ENCODE results near the gene OGFR.

Gene OGFR

GRCh38 chr20:62765021-62765420 lies 39.6 kb upstream of the OGFR start:
- no peaks in the 10 kb centered on the region for H3K9me3 ChIP-seq (ENCODE audit: insufficient read depth, low read length)
- H3K79me2 ChIP-seq (ENCODE audit: insufficient read depth, low read length) = no peaks in the 10 kb centered on the region
- no peak overlapping the region for H3K4me2 ChIP-seq (ENCODE audit: low read depth, low read length, poor library complexity, severe bottlenecking)
- H3K9ac ChIP-seq (ENCODE audit: low read length) = no peak overlapping the region
- TF ChIP-seq CTCF (IDR thresholded peaks at IDR 0.05; ENCODE audit: insufficient read depth, low read length, poor library complexity, severe bottlenecking) (no peak), EZH2phosphoT487 (conservative IDR thresholded peaks at IDR 0.05; ENCODE audit: low read length) (no peak)
- H3F3A ChIP-seq (ENCODE audit: insufficient read depth) = no peaks in the 10 kb centered on the region
- H3K36me3 ChIP-seq (ENCODE audit: low read length) = no peaks in the 10 kb centered on the region
- H4K20me1 ChIP-seq (ENCODE audit: low read depth, low read length) = no peaks in the 10 kb centered on the region
- no peaks in the 10 kb centered on the region for H3K9me2 ChIP-seq (replicated peaks; ENCODE audit: insufficient read depth, low read length)
- no peaks in the 10 kb centered on the region for H3K27me3 ChIP-seq (ENCODE audit: low read length)
- no peak overlapping the region for H3K4me3 ChIP-seq (ENCODE audit: insufficient read depth, low read length, poor library complexity, severe bottlenecking)
- no peak overlapping the region for H3K27ac ChIP-seq (ENCODE audit: low read depth, low read length)
- H2AFZ ChIP-seq (ENCODE audit: low read depth, low read length, severe bottlenecking) = no peak overlapping the region

- H2AFZ ChIP-seq (ENCODE audit: low read depth, low read length, severe bottlenecking) = no peak overlapping the region
- H3K9me3 ChIP-seq (ENCODE audit: insufficient read depth, low read length) = no peaks in the 10 kb centered on the region
- no peak overlapping the region for H3K27ac ChIP-seq (ENCODE audit: low read depth, low read length)
- H3K9ac ChIP-seq (ENCODE audit: low read length) = no peak overlapping the region
- H3K27me3 ChIP-seq (ENCODE audit: low read length) = no peaks in the 10 kb centered on the region
- H4K20me1 ChIP-seq (ENCODE audit: low read depth, low read length) = no peaks in the 10 kb centered on the region
- no peaks in the 10 kb centered on the region for H3K79me2 ChIP-seq (ENCODE audit: insufficient read depth, low read length)
- no peaks in the 10 kb centered on the region for H3K9me2 ChIP-seq (replicated peaks; ENCODE audit: insufficient read depth, low read length)
- H3K4me2 ChIP-seq (ENCODE audit: low read depth, low read length, poor library complexity, severe bottlenecking) = no peak overlapping the region
- H3K4me3 ChIP-seq (ENCODE audit: insufficient read depth, low read length, poor library complexity, severe bottlenecking) = no peak overlapping the region
- no peaks in the 10 kb centered on the region for H3K36me3 ChIP-seq (ENCODE audit: low read length)
- no peaks in the 10 kb centered on the region for H3F3A ChIP-seq (ENCODE audit: insufficient read depth)
- TF ChIP-seq CTCF (IDR thresholded peaks at IDR 0.05; ENCODE audit: insufficient read depth, low read length, poor library complexity, severe bottlenecking) = no peak
- no peak for TF ChIP-seq EZH2phosphoT487 (conservative IDR thresholded peaks at IDR 0.05; ENCODE audit: low read length)
Measured at GRCh38 chr20:62765432-62766070, 39.1 kb upstream of the OGFR start.

- H2AFZ ChIP-seq (ENCODE audit: low read depth, low read length, severe bottlenecking) = no peak overlapping the region
- no peak overlapping the region for H3K27ac ChIP-seq (ENCODE audit: low read depth, low read length)
- H3K4me3 ChIP-seq (ENCODE audit: insufficient read depth, low read length, poor library complexity, severe bottlenecking) = no peak overlapping the region
- H3F3A ChIP-seq (ENCODE audit: insufficient read depth) = no peaks in the 10 kb centered on the region
- H4K20me1 ChIP-seq (ENCODE audit: low read depth, low read length) = no peaks in the 10 kb centered on the region
- no peak for TF ChIP-seq CTCF (IDR thresholded peaks at IDR 0.05; ENCODE audit: insufficient read depth, low read length, poor library complexity, severe bottlenecking)
- TF ChIP-seq EZH2phosphoT487 (conservative IDR thresholded peaks at IDR 0.05; ENCODE audit: low read length) = no peak
- no peaks in the 10 kb centered on the region for H3K27me3 ChIP-seq (ENCODE audit: low read length)
- no peaks in the 10 kb centered on the region for H3K79me2 ChIP-seq (ENCODE audit: insufficient read depth, low read length)
- H3K36me3 ChIP-seq (ENCODE audit: low read length) = no peaks in the 10 kb centered on the region
- H3K4me2 ChIP-seq (ENCODE audit: low read depth, low read length, poor library complexity, severe bottlenecking) = no peak overlapping the region
- H3K9me2 ChIP-seq (replicated peaks; ENCODE audit: insufficient read depth, low read length) = no peaks in the 10 kb centered on the region
- no peak overlapping the region for H3K9ac ChIP-seq (ENCODE audit: low read length)
- H3K9me3 ChIP-seq (ENCODE audit: insufficient read depth, low read length) = no peaks in the 10 kb centered on the region
Measured at GRCh38 chr20:62766071-62766450, 38.6 kb upstream of the OGFR start.

Data from SU-DHL-6 (cell line).